NT2/D1 (cell line): Measurements from ENCODE around the gene KRTAP10-4.

ENCODE experiments used
- DNase-seq: peaks from one replicate; pipeline ENCODE4 v3.0.0-alpha.2; 2011; ENCODE audit warnings: low read depth, low spot score
- H3K27me3 ChIP-seq: 2 replicates; pipeline ENCODE4 v1.6.0; 2011; ENCODE audit warnings: mild to moderate bottlenecking; ENCODE audit not compliant: insufficient read length, insufficient read depth
- H3K36me3 ChIP-seq: 2 replicates; pipeline ENCODE4 v1.6.1; 2011; ENCODE audit warnings: mild to moderate bottlenecking, low read length, mixed read lengths; ENCODE audit not compliant: insufficient read depth, insufficient read length
- H3K4me1 ChIP-seq: 2 replicates; pipeline ENCODE4 v1.5.1; 2011; ENCODE audit not compliant: insufficient read depth, insufficient read length
- H3K4me3 ChIP-seq: 2 replicates; pipeline ENCODE4 v1.5.1; 2011; ENCODE audit warnings: low read depth; ENCODE audit not compliant: insufficient read length
- H3K9ac ChIP-seq: 2 replicates; pipeline ENCODE4 v1.6.0; 2011; ENCODE audit warnings: low read depth; ENCODE audit not compliant: insufficient read length
- H3K9me3 ChIP-seq: 2 replicates; pipeline ENCODE4 v1.5.1; 2011; ENCODE audit warnings: mild to moderate bottlenecking, low read length; ENCODE audit not compliant: insufficient read depth
- SUZ12 ChIP-seq: IDR thresholded peaks from 2 replicates; pipeline ENCODE4 v1.6.1; 2011; ENCODE audit not compliant: insufficient read length, insufficient read depth; ENCODE audit errors: extremely low read depth
- YY1 ChIP-seq: IDR thresholded peaks from 2 replicates; pipeline ENCODE4 v1.6.1; 2011; ENCODE audit not compliant: insufficient read length, insufficient read depth
- ZNF274 ChIP-seq: IDR thresholded peaks from 2 replicates; pipeline ENCODE4 v1.6.1; 2011; ENCODE audit warnings: mild to moderate bottlenecking, low read depth, low read length

Gene KRTAP10-4

GRCh38 chr21:44566403-44566802 lies 7.1 kb upstream of the KRTAP10-4 start:
- Histone ChIP-seq H3K4me1 (no peaks in the 10 kb centered on the region), H3K9me3 (peaks cover 20% of the 10 kb centered on the region), H3K4me3 (no peak overlapping the region), H3K27me3 (no peaks in the 10 kb centered on the region), H3K9ac (no peak overlapping the region), H3K36me3 (no peaks in the 10 kb centered on the region)
- no peak for DNase-seq
- TF ChIP-seq YY1 (no peak), ZNF274 (no peak), SUZ12 (no peak)

GRCh38 chr21:44567481-44568171 lies 5.9 kb upstream of the KRTAP10-4 start:
- H3K36me3 ChIP-seq: no peaks in the 10 kb centered on the region
- no peaks in the 10 kb centered on the region for H3K27me3 ChIP-seq
- no peak overlapping the region for H3K4me3 ChIP-seq
- no peak for DNase-seq
- H3K9ac ChIP-seq: no peak overlapping the region
- no peak for TF ChIP-seq ZNF274
- TF ChIP-seq SUZ12: no peak
- TF ChIP-seq YY1: no peak
- peaks cover 23% of the 10 kb centered on the region for H3K9me3 ChIP-seq
- H3K4me1 ChIP-seq: no peaks in the 10 kb centered on the region

- H3K4me1 ChIP-seq: no peaks in the 10 kb centered on the region
- DNase-seq: no peak
- no peak for TF ChIP-seq SUZ12
- no peak for TF ChIP-seq YY1
- TF ChIP-seq ZNF274: no peak
- peaks cover 16% of the 10 kb centered on the region for H3K9me3 ChIP-seq
- H3K27me3 ChIP-seq: no peaks in the 10 kb centered on the region
- H3K4me3 ChIP-seq: no peak overlapping the region
- H3K36me3 ChIP-seq: no peaks in the 10 kb centered on the region
- H3K9ac ChIP-seq: no peak overlapping the region
These were observed 5.3 kb upstream of the KRTAP10-4 start for GRCh38 chr21:44568261-44568660.

- TF ChIP-seq SUZ12 (no peak), ZNF274 (no peak), YY1 (no peak)
These were observed 4.6 kb upstream of the KRTAP10-4 start for GRCh38 chr21:44568667-44569556.

GRCh38 chr21:44569861-44570517 lies 3.5 kb upstream of the KRTAP10-4 start:
- Histone ChIP-seq H3K9ac (no peak overlapping the region), H3K9me3 (peaks cover 16% of the 10 kb centered on the region; the same call in 1 of the 2 replicates), H3K36me3 (no peaks in the 10 kb centered on the region), H3K4me3 (no peak overlapping the region), H3K27me3 (no peaks in the 10 kb centered on the region), H3K4me1 (peaks cover 3% of the 10 kb centered on the region)
- no peak for DNase-seq
- no peak for TF ChIP-seq SUZ12
- no peak for TF ChIP-seq YY1
- TF ChIP-seq ZNF274: no peak

More at GRCh38 chr21:44568667-44569556, 4.6 kb upstream of the KRTAP10-4 start:
- H3K27me3 ChIP-seq: no peaks in the 10 kb centered on the region
- H3K4me1 ChIP-seq: no peaks in the 10 kb centered on the region
- H3K36me3 ChIP-seq: no peaks in the 10 kb centered on the region
- peaks cover 16% of the 10 kb centered on the region; the same call in 1 of the 2 replicates for H3K9me3 ChIP-seq
- no peak overlapping the region for H3K9ac ChIP-seq
- no peak overlapping the region for H3K4me3 ChIP-seq
- no peak for DNase-seq

GRCh38 chr21:44571296-44571695 lies 2.2 kb upstream of the KRTAP10-4 start:
- Histone ChIP-seq H3K9ac (no peak overlapping the region), H3K4me1 (peaks cover 3% of the 10 kb centered on the region), H3K4me3 (no peak overlapping the region), H3K27me3 (no peaks in the 10 kb centered on the region), H3K9me3 (peaks cover 16% of the 10 kb centered on the region; the same call in 1 of the 2 replicates), H3K36me3 (no peaks in the 10 kb centered on the region)
- no peak for TF ChIP-seq ZNF274
- TF ChIP-seq SUZ12: no peak
- no peak for TF ChIP-seq YY1
- no peak for DNase-seq
